ENCODE results near the gene SLC34A2.

GRCh38 chr4:25674386-25674785 is 18.7 kb downstream of the SLC34A2 start:
- TF ChIP-seq CTCF (IDR thresholded peaks at IDR 0.05) (no peak), POLR2A (IDR thresholded peaks at IDR 0.05) (no peak)
